DMS53 treated with DMSO at 0.1 percent for 48 hours (cell line): ENCODE data around the gene IVL.

Experiments
- DNase-seq: peaks from one replicate; lab custom pipeline; 2025; ENCODE audit not compliant: unreplicated experiment; lab: John Stamatoyannopoulos, UW

IVL gene

GRCh38 chr1:152888126-152888525 lies 20.2 kb upstream of the IVL start:
- no peak for DNase-seq

GRCh38 chr1:152899027-152899426 lies 9.3 kb upstream of the IVL start:
- no peak for DNase-seq

DNA sequence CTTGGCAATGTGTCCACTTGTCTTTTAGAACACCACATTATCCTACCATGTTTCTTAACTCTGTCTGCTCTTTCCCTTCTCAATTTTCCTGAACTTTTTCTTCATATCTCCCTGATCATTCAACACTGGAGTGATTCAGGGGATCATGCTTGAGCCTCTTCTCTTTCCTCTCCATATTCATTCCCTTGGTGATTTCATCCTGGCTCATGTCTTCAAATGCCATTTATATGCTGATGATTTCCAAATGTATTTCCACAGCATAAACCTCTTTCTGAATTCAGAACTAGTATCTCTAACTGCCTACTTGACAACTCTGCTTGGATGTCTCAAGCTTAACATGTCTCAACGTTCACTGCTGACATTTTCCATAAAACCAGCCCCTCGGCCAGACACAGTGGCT lies 8.5 kb upstream of the IVL start:
- no peak for DNase-seq

GRCh38 chr1:152901631-152902030 lies 6.7 kb upstream of the IVL start:
- DNase-seq = no peak

GRCh38 chr1:152902636-152903035 lies 5.7 kb upstream of the IVL start:
- DNase-seq = no peak

DNA sequence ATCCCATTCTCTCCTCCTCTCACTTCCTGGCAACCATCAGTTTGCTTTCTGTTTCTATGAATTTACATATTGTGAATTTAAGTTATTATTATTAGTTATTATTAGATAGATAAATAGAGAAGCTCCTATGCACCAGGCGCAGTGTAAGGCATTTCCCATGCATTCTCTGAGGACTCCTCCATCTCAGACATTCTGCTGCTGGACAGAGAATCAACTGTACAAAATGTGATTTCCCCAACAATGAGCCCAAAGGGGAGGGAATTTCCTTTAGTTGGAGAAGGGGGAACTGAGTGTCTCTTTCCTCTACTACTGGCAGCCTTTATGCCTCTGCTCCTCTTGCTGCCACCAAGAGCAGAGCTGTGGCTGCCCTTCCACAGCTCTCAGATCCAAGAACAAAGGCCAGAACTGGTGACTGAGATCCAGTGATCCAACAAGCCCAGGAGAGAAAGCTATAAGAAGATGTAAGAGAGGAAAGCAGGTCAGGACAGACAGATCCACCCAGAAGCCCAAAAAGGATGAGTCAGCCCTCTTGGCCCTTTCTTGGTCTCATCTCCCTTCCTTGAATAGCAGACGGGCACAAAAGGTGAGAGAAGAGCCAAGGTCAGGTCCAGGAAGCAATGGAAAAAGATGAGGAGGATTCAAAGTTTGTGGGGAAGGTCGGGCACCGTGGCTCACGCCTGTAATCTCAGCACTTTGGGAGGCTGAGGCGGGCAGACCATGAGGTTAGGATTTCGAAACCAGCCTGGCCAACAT lies 3.5 kb upstream of the IVL start:
- no peak for DNase-seq

DNA sequence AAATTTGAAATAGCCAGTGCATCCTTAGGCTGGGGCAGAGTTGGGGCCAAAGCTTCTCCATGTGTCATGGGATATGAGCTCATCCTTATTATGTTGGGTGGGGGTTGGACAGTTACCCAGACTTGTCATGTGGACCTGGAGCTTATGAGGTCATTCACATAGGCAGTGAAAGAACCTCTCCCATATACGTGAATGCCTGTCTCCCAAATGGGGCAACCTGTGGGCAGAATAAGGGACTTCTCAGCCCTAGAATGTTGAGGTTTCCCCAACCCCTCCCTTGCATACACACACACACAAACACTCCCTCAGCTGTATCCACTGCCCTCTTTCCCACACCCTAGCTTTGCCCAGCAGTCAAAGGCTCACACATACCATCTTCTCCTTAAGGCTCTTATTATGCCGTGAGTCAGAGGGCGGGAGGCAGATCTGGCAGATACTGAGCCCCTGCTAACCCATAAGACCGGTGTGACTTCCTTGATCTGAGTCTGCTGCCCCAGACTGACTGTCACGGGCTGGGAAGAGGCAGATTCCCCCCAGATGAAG lies 2.3 kb upstream of the IVL start:
- no peak for DNase-seq

- no peak for DNase-seq
Observed at GRCh38 chr1:152909206-152909605, 860 bp downstream of the IVL start.

GRCh38 chr1:152912471-152912870 lies 4.1 kb downstream of the IVL start:
- DNase-seq = no peak

DNA sequence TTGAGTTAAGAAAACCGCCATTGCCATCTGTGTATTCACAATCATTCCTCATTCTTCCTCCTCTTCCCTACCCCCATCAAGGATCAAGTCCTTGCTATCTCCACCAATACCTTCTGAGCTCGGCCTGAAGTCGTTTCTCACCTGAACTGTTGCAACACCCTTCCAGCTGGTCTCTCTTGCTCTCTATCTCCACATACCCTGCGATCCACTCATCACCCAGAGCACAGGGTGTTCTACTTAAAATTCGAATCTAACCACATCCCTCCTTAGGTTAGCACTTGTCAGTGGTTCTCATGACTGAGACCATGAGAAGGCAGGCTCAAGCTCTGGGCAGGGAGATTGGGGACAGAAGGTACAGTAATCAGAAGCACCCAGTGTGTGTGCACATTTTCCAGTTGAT lies 4.6 kb downstream of the IVL start:
- no peak for DNase-seq

DNA sequence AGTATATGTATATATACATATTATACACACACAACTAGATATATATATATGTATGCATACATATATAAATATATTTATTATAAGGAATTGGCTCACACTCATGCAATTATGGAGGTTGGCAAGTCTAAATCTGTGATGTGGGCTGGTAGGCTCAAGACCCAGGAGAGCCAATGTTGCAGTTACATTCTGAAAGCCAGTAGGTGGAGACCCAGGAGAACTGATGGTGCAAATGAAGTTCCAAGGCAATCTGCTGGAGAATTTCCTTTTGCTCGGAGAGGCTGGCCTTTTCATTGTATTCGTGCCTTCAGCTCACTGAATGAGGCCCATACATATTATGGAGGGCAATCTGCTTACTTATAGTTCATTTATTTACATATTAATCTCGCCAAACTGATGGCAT lies 9.4 kb downstream of the IVL start:
- DNase-seq = no peak

- DNase-seq = no peak
Observed at GRCh38 chr1:152919071-152919470, 10.7 kb downstream of the IVL start.

DNA sequence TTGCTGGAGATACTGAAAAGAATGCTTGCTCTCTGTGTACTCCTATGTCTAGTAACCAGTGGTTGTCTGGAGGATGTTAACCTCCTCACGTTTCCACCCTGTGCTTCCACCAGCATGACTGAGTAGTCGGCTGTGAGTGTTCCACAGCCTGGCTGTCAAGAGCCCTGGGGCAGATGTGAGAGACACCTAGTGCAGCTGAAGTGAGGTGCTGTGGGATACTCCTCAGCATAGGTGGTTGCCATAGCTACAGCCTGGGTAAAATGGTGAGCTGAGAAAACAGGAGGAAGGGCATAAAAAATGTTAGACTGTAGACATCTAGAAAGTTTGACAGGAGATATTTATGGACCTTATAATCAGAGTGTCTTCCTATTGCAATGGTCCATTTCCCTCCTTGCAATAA lies 15.8 kb downstream of the IVL start:
- no peak for DNase-seq

DNA sequence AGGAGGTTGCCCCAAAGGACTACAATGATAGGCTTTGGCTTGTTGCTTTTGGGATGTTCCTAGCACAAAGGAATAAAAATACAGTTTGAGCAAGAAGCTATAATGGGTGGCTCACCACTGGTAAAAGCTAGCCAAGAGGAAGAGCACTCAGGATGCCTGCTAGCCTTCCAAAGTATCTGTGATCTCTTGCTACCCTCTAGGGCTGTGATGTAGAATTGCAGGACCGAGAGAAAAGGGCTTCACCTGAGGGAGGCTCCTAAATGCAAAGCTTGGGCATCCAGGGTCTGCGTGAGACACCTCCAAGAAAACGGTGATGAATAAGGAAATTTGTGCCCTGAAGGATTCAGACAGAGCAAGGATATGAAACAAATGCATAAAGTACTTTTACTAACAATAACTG lies 17.7 kb downstream of the IVL start:
- no peak for DNase-seq

DNA sequence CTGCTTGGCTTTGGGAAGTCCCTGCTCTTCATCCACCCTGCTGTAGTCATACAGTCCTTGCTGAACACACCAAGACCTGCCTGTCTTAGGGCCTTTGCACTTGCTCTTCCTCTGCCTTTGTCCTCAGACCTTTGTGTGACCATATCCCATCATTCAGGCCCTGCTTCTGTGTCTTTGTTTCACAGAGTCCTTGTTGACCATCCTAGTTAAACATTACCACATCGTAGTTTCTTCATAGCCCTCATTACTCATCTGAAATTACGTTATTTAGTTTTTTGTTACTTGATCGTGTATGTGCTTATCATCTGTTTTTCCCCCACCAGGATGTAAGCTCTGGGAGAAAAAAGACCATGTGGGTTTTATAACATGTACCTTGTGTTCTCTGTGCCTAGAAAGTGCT lies 20.3 kb downstream of the IVL start:
- no peak for DNase-seq

DNA sequence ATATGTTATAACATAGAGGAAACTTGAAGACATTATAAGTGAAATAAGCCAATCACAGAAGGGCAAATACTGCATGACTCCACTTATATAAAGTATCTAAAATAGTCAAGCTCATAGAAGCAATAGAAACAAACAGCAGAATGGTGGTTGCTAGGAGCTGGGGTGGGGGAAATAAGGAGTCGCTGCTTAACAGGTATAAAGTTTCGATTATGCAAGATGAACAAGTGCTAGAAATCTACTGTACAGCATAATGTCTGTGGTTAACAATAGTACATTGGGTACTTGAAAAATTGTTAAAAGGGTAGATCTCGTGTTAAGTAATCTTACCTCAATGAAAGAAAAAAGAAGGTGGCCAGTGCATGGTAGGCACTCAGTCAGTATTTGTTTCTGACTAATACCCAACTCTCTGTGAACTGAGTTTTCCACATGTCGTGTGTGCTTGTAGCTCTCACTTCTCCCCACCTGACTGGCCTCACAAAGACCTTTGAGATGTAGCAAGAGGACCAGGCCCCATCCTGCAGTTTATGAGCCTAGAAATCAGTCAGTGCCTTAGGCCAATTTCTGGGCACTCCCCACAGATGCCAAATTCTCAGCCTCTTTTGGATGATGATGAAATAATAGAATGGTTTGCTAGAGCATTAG lies 23.9 kb downstream of the IVL start:
- DNase-seq = no peak

DNA sequence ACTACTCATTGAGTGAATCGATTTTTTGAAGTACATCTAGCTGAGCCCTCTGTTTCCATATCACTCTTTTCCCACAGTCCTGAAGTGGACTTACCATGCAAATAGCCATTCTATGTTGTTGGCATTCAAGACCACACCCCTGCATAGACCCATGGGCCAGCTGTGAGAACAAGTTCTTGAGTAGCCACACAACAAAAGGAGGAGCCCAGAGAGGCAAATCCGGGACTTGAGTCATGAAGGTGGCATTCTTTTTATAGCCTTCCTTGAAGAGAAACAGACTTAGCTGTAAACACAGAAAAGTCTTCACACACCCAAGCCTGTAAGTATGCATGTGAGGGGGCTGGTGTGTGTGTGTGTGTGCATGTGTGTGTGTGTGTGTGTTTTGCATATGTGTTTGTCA lies 24.9 kb downstream of the IVL start:
- no peak for DNase-seq

DNA sequence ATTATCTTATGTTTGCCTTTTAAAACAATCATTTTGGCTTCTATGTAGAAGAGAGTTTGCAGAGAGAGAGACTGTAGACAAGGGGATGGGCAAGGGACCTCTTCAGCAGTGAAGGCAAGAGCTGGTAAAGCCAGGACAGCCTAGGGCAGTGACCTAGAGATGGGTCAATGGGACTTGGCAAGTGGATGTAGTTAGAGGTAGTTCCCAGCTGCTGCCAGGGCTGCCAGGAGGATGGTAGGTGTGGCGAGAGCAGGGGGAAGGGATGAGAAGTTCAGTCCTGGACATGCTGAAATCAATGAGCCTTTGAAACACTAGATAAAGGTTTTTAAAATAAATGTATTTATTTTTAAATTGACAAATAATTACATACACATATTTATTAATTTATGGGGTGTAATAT lies 32.3 kb downstream of the IVL start:
- no peak for DNase-seq

GRCh38 chr1:152941037-152941711 lies 32.8 kb downstream of the IVL start:
- no peak for DNase-seq

DNA sequence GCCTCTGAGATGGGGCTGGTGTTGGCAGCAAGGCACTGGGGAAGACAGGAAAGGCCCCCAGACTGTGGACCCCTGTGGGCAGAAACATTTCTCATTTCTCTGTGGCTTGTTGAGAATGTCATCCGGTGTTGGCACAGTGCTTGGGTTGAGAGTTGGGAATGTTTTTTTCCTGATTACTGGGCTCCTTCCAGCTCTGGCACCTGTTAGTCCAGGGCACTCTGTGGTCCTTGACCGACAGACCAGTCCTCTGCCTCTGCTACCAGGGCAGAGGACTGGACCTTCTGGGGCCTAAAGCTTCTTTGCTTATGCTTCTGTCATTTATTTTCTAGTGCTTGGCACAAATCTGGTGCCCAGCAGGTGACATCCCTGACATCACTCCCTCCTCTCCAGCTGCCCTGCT lies 33.8 kb downstream of the IVL start:
- no peak for DNase-seq

- DNase-seq = no peak
Observed at GRCh38 chr1:152946248-152946647, 37.9 kb downstream of the IVL start.

DNA sequence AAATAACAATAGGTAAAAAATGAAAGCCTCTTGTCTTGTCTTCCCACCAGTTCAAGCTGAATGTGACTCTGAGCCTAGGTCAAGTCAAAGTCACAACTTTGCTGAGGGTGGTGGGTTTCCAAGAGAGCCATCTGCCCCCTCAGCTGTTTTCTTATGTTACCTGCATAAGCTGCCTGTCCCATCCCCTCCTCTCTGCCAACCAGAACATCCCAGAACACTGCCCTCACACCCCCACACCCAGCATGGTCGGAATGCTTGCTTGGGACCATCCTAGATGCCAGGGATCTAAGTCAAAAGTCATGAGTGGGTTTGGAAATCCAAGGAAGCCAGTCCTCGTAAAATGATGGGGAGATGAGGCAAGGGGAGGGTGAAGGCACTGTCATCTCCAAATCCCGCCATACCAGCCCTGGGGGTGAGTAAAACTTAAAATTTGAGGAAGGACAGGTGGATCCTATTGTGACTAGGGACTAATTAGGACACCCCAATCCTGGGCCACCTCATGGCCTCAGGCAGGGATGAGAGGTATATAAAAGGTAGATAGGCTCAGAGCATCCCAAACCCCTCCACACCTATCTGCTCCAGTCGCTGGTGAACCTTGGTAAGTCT lies 38.4 kb downstream of the IVL start, which contains the start of gene SPRR5:
Gene SPRR5, plus strand, starts transcription at position 556 of the 606 bp plus-strand sequence. CDS start 1,349 bp downstream, outside the sequence.
- no peak for DNase-seq
